HL-60 (cell line): ENCODE measurements around the gene DPH7.

Experiments used
- GABPA ChIP-seq: IDR thresholded peaks from 2 replicates; pipeline ENCODE4 v1.6.1; 2012; ENCODE audit warnings: low read depth
- POLR2AphosphoS5 ChIP-seq: IDR thresholded peaks from 2 replicates; pipeline ENCODE4 v1.6.1; 2012; ENCODE audit warnings: low read depth
- TF ChIP-seq, protein P1 (sequence below): IDR thresholded peaks from one replicate; pipeline ENCODE4 v1.5.1; 2011; ENCODE audit warnings: low read length, control low read depth, inconsistent platforms; ENCODE audit not compliant: insufficient read depth

DNA sequence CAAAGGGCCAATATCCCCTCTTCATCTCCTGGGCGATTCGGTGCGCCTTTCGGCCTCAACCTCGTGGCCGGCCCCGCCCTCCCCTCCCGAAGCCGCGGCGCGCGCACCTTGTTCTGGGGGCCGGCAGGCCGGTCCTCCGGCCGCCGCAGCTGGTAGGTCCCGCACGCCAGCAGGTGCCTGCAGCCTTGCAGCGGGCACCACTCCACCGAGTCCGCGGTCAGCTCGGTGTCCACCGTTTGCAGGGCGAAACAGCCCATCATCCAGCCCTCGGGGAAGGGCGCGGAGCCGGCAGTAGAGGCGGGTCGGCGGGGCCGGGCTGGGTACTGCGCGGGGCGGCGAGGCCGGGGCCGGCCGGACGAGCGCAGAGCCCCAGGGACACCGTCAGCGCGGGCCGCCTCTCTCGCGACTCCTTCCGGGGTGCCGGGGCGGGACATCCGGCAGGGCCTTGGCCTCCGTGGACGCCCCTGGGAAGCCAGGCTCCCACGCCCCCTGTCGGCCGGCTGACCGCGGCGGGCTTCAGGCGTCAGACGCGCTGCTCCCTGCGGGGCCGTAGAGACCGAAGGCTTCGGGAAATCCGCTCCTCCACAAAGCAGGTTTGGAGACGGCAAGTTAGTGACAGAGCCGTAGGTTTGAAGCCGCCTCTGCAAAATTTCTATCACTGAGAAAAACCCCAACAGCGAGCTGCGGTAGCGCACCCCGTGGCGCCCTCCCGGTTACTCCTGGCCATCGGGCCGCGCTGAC is at the start of gene DPH7:
- TF ChIP-seq, protein P1, sequence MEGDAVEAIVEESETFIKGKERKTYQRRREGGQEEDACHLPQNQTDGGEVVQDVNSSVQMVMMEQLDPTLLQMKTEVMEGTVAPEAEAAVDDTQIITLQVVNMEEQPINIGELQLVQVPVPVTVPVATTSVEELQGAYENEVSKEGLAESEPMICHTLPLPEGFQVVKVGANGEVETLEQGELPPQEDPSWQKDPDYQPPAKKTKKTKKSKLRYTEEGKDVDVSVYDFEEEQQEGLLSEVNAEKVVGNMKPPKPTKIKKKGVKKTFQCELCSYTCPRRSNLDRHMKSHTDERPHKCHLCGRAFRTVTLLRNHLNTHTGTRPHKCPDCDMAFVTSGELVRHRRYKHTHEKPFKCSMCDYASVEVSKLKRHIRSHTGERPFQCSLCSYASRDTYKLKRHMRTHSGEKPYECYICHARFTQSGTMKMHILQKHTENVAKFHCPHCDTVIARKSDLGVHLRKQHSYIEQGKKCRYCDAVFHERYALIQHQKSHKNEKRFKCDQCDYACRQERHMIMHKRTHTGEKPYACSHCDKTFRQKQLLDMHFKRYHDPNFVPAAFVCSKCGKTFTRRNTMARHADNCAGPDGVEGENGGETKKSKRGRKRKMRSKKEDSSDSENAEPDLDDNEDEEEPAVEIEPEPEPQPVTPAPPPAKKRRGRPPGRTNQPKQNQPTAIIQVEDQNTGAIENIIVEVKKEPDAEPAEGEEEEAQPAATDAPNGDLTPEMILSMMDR, result peak; percentile 61
- TF ChIP-seq GABPA (peak; percentile 98), POLR2AphosphoS5 (peak; percentile 73)
